GM12873 (cell line): ENCODE measurements around the gene SEMA7A.

Experiments used
- TF ChIP-seq, protein P1 (sequence below): IDR thresholded peaks from 2 replicates; pipeline ENCODE4 v1.5.1; 2012; ENCODE audit warnings: low read depth, mild to moderate bottlenecking, moderate library complexity, low read length, control low read depth; ENCODE audit not compliant: insufficient read depth; ENCODE audit errors: missing control alignments

SEMA7A gene

DNA sequence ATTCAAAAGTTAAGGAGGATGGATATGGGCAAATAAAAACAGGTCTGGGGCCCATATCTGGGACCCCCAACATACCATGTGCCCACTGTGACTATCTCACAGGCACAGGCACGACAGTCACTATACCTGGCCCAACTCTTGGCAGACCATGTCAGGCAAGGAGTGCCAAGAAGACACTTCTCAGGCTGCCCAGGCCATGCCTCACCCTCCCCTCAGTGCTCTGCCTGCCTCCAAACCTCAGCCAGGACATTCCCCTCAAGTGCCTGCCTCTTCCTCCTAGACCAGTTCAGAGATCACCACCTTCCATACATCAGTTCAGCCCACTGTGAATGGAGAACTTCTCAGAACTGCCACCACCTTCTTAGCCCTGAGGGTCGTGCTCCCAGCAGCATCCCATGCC lies 4.4 kb upstream of the SEMA7A start:
- TF ChIP-seq, protein P1, sequence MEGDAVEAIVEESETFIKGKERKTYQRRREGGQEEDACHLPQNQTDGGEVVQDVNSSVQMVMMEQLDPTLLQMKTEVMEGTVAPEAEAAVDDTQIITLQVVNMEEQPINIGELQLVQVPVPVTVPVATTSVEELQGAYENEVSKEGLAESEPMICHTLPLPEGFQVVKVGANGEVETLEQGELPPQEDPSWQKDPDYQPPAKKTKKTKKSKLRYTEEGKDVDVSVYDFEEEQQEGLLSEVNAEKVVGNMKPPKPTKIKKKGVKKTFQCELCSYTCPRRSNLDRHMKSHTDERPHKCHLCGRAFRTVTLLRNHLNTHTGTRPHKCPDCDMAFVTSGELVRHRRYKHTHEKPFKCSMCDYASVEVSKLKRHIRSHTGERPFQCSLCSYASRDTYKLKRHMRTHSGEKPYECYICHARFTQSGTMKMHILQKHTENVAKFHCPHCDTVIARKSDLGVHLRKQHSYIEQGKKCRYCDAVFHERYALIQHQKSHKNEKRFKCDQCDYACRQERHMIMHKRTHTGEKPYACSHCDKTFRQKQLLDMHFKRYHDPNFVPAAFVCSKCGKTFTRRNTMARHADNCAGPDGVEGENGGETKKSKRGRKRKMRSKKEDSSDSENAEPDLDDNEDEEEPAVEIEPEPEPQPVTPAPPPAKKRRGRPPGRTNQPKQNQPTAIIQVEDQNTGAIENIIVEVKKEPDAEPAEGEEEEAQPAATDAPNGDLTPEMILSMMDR: no peak

DNA sequence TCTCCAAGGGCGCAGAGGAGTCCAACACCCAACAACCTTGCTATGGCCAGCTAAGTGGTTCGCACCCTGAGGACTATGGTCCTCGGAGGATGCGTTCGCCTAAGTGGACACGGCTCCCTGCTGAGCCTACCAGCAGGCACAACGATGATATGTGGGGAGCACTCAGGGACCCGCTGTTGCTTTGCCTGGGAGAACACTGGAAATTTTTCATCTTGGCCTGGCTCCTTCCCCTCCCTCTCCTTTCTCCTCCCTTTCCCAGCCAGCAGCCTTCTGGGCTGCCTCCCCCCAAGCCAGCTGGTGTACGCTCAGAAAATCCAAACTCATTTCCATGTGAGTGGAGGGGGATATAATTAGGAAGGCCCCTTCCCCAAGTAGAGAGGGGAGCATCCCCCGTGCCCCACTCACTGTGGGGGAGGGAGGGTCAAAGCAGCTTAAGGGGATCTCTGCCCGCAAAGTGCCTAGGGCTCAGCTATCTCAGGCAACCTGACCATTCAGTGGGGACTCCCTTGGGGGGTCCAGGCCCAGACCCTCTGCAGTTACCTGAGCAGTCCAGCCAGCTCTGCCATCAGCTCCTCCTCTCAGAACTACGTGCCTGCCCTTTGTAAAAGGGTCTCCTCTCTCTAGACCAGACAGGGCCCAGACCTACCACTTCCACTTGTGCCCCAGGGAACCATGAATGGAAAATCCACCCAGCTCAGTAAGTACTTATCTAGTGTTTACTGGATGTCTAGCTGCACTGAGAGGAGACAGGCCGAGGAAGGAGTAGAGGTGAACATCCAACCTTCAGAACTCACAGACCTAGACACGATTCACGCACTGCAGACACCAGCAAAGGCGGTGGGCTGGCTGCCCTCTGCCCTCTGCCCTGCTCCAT lies 742 bp upstream of the SEMA7A start:
- TF ChIP-seq, protein P1: no peak

DNA sequence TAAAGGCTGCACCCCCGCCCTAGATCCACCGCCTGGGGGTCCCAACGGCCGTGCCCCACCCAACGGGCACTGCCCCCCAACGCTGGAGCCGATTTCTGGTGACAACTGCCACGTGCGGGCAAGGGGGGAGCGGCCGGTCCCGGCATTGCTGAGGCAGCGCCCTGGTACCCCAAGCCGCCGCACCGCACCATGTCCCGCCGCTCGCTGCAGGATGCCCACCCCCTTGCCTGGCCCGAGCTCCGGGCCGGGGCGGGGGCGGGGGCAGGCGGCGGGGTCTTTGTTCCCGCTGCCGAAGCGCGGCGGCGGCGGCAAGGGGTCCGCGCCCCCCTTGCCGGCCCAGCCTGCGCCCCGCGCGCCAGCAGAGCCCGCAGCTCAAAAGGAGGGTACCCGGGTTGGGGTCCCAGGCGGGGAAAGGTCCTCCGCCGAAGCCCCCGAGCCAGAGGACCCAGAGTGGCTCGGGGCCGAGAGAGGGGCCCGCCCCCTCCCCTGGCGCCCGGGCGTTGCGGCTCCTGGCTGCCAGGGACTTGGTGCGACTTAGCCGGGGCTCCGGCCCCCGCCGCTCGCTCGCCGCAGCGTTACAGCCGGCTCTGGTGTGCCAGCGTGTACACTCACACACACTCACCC lies 678 bp downstream of the SEMA7A start:
- TF ChIP-seq, protein P1: no peak

DNA sequence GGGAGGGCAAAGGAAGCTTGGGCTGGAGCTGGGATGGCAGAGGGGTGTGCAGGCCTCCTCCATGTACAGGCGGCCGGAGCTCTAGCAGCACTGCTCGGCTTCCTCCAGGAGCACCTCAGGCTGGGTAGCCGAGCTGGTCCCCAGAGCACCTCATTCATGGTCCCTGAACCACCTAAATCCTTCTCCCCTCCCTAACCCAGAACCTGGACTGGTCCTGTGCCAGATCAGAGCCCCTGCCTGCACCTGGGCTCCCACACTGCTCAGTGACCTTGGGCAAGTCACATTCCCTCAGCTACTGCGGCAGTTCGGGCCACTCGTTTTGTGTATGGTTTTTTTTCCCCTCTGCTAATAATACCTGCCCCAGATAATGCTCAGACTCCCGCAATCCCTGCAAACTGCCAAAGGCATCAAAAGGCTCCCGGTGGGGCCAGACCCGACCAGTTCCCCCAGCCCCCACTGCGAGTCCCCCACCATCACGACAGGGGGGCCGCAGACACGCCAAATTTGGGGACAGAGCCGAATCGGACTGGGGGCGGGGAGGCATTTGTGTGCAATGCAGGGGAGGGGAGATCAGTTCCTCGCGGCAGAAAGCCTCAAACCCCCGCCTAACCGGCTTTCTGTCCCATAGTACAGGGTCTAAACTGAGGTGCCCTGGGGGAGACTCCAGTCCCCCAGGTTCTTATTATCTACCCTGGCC lies 1.3 kb downstream of the SEMA7A start:
- TF ChIP-seq, protein P1: no peak

DNA sequence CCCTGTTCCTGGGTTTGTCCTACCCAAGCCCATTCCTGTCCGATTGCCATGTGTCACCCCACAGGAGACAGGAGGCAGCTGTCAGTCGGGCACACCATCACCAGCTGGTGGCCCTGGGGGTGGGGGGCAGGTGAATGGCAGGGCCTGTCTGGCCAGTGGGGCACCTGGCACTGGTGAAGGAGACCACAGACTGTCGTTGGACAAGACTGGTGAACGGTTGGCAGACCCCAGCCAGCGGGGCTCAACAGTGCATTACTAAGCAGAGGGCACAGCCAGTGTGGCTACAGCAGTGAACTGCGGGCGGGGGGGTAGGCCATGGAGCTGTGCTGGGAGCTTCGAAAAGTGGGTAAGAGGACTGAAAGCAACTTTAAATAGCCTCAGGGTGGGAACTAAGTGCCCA lies 2.1 kb downstream of the SEMA7A start:
- TF ChIP-seq, protein P1: no peak

DNA sequence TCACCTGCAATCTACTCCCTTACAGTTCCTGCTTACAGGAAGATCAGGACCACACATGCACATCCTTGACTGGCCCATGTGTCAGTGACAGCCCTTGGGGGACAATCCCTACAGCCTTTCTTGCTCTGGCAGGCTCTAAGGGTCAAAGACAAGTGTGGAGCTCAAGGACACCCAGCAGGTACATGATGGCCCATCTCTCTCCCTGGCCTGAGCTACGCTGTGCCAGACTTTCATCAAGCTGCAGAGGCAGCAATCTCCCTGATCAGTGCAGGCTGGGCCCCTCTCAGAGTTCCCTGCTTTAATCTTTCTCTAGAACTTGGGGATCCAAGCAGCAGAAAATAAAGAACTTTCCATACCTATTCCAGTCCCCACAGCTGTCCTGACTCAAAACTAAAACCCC lies 2.6 kb downstream of the SEMA7A start:
- TF ChIP-seq, protein P1: no peak

DNA sequence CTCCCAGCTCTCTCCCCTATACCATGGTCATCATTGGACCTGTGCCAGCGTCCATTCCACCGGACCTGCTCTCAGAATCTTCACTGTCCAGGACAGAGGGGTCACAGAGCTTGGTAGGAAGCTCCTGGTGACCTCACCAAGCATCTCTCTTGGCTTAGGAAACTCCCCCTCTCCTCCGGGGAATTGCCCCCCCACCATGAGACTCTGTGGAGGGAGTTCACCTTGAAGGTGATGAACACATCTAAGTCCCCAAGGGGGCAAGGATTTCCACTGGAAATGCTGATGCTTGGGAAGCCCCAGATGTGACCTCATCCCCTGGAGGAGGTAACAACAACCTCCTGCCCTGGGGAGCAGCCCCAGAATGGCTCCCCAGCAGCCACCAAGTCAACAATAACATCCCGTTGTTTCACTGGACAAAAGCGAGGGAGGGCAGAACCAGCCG lies 3.2 kb downstream of the SEMA7A start:
- TF ChIP-seq, protein P1: no peak
